ENCODE results near the gene CCDC24. TPM values are rescaled to one million over a fixed set of nuclear protein-coding genes. Genes with fewer than 3 reads are reported as not detected.
A peak's percentile ranks its signal among the peaks of the same experiment; 100 is the strongest.

Gene CCDC24
- total and polyA plus RNA-seq, 9 of the 15 experiments (the other 6 are each of a cell fraction or from before 2014, with no cell fraction given), result 0.31 to 4.5 (median 1.5) TPM

DNA sequence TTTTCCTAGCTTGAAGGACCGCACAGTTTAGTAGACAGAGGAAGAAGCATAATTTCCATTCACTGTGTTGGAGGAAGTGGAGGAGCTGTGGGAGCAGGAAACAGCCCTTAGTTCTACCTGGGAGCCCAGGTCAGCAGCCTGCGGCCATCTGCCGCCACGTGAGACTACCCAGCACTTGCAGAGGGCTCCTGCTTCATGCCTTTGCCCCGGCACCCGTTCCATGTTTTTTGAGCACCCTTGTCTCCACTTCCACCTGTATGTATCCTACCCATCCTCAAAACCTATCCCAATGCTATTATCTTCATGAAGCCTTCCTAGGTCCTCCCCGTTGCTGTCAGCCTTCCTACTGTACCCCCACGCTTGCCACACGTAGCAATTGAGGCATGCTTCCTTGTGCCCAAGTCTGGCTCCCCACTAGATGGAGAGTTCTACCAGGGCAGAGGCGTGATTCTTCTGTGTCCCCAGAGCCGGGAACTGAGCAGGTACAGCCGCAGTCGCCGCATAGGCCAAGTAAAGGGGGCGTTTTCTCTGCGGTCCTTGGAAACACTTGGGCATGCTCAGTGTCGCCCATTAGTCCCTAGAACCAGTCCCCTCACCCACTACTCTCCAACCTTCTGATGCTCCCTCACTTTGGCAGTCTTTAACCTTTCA, 38.0 kb downstream of the CCDC24 start (continued):
- TF ChIP-seq, protein P1, sequence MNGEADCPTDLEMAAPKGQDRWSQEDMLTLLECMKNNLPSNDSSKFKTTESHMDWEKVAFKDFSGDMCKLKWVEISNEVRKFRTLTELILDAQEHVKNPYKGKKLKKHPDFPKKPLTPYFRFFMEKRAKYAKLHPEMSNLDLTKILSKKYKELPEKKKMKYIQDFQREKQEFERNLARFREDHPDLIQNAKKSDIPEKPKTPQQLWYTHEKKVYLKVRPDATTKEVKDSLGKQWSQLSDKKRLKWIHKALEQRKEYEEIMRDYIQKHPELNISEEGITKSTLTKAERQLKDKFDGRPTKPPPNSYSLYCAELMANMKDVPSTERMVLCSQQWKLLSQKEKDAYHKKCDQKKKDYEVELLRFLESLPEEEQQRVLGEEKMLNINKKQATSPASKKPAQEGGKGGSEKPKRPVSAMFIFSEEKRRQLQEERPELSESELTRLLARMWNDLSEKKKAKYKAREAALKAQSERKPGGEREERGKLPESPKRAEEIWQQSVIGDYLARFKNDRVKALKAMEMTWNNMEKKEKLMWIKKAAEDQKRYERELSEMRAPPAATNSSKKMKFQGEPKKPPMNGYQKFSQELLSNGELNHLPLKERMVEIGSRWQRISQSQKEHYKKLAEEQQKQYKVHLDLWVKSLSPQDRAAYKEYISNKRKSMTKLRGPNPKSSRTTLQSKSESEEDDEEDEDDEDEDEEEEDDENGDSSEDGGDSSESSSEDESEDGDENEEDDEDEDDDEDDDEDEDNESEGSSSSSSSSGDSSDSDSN (IDR thresholded peaks at IDR 0.05; ENCODE audit: borderline replicate concordance in 1 of 2, low read depth in 2 of 2, low read length in 2 of 2), result no peak
- TF ChIP-seq ZNF77 (CRISPR knock-in tag; IDR thresholded peaks at IDR 0.05) (no peak), HSF4 (CRISPR knock-in tag; IDR thresholded peaks at IDR 0.05; ENCODE audit: borderline replicate concordance) (no peak), DNMT1 (IDR thresholded peaks at IDR 0.05) (peak; percentile 57; the same call in 1 of the 2 replicates), HIVEP1 (CRISPR knock-in tag; IDR thresholded peaks at IDR 0.05) (no peak), ZNF785 (CRISPR knock-in tag; IDR thresholded peaks at IDR 0.05) (no peak), ILK (tag; IDR thresholded peaks at IDR 0.05; ENCODE audit: borderline replicate concordance, low read depth) (no peak), CBFA2T2 (conservative IDR thresholded peaks at IDR 0.05) (no peak), TBL1XR1 (IDR thresholded peaks at IDR 0.05; ENCODE audit: low read length in 2 of 2) (no peak), HLTF (IDR thresholded peaks at IDR 0.05) (no peak), STAG1 (CRISPR knock-in tag; IDR thresholded peaks at IDR 0.05; ENCODE audit: borderline replicate concordance) (no peak; the same call in 1 of the 2 replicates), ZNF75A (CRISPR knock-in tag; IDR thresholded peaks at IDR 0.05) (no peak), ZKSCAN3 (CRISPR knock-in tag; IDR thresholded peaks at IDR 0.05) (no peak), HCFC1 (IDR thresholded peaks at IDR 0.05; ENCODE audit: low read depth, low read length) (no peak), POLR2H (tag; IDR thresholded peaks at IDR 0.05; ENCODE audit: low read depth) (no peak), CBX3 (IDR thresholded peaks at IDR 0.05; ENCODE audit: borderline replicate concordance in 1 of 2, low read length in 2 of 2) (no peak), ZNF232 (CRISPR knock-in tag; IDR thresholded peaks at IDR 0.05) (no peak), THRAP3 (IDR thresholded peaks at IDR 0.05; ENCODE audit: borderline replicate concordance) (no peak), SMARCB1 (IDR thresholded peaks at IDR 0.05; ENCODE audit: insufficient read length, low read depth) (no peak), ZNF436 (CRISPR knock-in tag; IDR thresholded peaks at IDR 0.05) (no peak), PCBP2 (IDR thresholded peaks at IDR 0.05; ENCODE audit: low read depth, low read length, poor library complexity, severe bottlenecking) (no peak), NR2F6 (CRISPR knock-in tag; IDR thresholded peaks at IDR 0.05) (no peak)
- TF ChIP-seq, protein P2, sequence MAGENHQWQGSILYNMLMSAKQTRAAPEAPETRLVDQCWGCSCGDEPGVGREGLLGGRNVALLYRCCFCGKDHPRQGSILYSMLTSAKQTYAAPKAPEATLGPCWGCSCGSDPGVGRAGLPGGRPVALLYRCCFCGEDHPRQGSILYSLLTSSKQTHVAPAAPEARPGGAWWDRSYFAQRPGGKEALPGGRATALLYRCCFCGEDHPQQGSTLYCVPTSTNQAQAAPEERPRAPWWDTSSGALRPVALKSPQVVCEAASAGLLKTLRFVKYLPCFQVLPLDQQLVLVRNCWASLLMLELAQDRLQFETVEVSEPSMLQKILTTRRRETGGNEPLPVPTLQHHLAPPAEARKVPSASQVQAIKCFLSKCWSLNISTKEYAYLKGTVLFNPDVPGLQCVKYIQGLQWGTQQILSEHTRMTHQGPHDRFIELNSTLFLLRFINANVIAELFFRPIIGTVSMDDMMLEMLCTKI (IDR thresholded peaks at IDR 0.05; ENCODE audit: partially characterized antibody), result no peak
- TF ChIP-seq, protein P3, sequence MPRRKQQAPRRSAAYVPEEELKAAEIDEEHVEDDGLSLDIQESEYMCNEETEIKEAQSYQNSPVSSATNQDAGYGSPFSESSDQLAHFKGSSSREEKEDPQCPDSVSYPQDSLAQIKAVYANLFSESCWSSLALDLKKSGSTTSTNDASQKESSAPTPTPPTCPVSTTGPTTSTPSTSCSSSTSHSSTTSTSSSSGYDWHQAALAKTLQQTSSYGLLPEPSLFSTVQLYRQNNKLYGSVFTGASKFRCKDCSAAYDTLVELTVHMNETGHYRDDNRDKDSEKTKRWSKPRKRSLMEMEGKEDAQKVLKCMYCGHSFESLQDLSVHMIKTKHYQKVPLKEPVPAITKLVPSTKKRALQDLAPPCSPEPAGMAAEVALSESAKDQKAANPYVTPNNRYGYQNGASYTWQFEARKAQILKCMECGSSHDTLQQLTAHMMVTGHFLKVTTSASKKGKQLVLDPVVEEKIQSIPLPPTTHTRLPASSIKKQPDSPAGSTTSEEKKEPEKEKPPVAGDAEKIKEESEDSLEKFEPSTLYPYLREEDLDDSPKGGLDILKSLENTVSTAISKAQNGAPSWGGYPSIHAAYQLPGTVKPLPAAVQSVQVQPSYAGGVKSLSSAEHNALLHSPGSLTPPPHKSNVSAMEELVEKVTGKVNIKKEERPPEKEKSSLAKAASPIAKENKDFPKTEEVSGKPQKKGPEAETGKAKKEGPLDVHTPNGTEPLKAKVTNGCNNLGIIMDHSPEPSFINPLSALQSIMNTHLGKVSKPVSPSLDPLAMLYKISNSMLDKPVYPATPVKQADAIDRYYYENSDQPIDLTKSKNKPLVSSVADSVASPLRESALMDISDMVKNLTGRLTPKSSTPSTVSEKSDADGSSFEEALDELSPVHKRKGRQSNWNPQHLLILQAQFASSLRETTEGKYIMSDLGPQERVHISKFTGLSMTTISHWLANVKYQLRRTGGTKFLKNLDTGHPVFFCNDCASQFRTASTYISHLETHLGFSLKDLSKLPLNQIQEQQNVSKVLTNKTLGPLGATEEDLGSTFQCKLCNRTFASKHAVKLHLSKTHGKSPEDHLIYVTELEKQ (CRISPR knock-in tag; IDR thresholded peaks at IDR 0.05), result no peak
